Endothelial cell of hepatic sinusoid (primary cell): Measurements from ENCODE around the gene HBG1.

Experiments used
- in situ Hi-C: cut with HindIII; loops from 2 replicates; pipeline ENCODE4 v1.10.0; 2017; ENCODE audit warnings: low sequenced_read_pairs

Gene HBG1

DNA sequence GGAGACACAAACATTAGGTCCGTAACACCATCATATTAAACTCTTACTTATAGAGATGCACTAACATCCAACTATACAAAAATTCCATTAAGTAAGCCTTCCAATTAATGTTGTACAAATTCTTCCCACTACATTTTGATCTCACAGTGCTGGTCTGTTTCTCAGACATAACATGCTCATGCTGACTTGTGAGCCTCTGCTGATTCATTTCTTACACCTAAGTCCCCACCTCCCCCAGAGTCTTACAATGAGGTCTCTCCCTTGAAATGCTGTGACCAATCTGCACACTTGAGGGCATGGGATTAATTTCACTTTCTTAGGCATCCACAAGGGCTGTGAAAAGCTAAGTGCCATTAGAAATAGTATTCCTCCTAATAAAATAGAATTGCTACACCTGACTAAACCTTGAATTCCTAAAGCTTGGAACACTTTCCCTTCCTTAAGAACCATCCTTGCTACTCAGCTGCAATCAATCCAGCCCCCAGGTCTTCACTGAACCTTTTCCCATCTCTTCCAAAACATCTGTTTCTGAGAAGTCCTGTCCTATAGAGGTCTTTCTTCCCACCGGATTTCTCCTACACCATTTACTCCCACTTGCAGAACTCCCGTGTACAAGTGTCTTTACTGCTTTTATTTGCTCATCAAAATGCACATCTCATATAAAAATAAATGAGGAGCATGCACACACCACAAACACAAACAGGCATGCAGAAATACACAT is 2.0 kb downstream of the HBG1 start:
- in situ Hi-C loops: no loop called here

DNA sequence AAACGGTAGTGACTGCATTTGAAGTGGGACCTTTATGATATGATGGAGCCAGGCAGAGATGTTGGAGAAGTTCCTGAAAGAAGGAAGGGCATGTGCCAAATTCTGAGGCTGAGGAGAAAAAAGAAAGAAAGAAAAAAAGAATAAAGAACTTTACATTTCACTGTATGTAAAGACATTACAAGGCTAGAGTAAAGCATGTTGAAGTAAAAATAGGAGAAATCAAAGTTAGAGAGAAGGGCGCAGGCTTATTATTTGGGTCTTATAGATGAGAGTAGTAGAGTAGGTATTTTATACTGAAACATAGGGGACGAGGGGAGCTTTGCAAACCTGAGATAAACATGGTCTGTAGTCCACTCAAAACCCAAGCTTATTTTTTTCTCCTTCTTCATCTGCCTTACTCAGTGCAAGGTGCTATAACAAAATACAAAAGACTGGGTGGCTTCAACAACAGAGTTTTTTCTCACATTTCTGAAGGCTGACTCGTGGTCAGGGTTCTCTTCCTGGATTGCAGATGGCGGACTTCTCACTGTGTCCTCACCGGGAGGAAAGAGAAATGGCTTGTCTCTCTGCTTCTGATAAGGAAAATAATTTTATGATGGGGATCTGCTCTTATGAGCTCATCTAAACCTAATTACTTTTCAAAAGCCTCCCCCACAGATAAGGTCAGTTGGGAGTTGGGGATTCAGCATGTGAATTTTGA is 2.7 kb downstream of the HBG1 start:
- in situ Hi-C loops: no loop called here

DNA sequence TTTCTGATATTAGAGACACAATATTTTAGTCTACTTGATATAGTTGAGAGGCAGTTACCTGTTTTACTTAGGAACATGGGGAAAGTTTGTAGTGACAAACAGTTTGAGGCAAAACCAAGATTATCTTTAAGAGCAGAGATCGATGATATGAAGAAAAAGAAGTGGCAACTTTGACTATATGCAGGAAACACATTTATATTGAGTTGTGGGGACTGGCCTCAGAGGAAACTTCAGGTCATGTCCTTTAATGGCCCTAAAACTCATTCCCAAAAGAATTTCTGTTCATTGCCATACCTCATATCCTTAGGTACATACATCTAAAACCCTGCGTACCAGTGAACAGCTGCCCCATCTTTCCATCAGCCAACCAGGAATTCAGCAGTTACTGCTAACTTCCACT is 4.5 kb downstream of the HBG1 start:
- in situ Hi-C loops: no loop called here

GRCh38 chr11:5243816-5244180 is 5.9 kb downstream of the HBG1 start:
- in situ Hi-C loops: no loop called here

DNA sequence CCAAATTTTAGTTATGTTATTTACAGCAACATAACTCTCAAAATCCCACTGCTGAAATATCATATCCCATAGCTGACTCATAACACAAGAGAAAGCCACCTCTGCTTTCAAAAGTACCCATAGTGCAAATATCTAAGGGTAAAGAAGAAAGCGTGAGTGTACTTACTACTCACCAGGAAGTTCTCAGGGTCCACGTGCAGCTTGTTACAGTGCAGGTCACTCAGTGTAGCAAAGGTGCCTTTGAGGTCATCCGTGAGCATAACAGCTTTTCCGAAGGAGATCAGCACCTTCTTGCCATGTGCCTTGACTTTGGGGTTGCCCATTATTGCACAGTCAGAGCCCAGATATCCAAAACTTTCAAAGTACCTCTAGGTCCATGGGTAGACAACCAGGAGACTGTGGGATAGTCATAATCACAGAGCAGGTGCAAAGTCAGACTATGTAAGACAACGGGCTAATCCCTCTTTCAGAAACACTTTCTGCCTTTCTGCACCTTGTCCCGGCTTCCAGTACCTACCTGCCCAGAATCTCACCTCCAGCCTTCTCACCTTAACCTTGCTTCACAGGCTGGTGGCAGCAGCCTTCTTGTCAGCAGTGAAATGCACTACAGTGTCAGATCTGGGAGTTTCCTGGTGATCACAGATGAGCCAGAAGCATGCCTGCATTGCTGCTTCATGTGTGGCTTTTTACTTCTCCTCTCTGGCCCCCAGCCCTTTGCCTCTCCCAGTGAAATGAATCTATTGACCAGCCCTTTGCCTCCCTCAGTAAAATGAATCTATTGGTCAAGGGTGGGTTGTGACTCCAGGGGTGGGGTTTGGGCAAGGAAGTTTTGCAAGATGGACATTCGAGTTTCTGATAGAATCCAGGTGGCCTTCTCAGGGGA is 6.5 kb downstream of the HBG1 start:
- in situ Hi-C loops: no loop called here

GRCh38 chr11:5242208-5242607 is 7.4 kb downstream of the HBG1 start:
- in situ Hi-C loops: no loop called here

DNA sequence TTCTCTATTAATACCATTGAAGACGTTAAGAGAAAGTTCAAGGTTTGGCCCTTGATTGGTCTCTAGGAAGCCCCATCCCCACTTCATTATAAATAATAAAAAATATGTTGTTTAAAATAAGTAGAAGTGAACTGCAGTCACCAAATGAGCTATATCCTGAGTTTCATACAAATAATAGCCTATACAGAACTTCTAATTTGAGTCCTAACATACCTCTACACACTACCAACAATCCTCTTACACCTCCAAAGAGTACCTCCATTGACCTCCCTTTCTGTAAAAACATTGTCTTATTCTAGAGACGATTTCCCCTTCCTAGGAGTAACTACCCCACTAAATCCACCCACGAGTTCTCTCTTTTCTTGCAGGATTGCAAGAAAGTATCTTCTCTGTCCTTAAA is 8.2 kb downstream of the HBG1 start:
- in situ Hi-C loops: no loop called here

- in situ Hi-C loops: no loop called here
Observed at GRCh38 chr11:5240458-5240857, 9.2 kb downstream of the HBG1 start.

DNA sequence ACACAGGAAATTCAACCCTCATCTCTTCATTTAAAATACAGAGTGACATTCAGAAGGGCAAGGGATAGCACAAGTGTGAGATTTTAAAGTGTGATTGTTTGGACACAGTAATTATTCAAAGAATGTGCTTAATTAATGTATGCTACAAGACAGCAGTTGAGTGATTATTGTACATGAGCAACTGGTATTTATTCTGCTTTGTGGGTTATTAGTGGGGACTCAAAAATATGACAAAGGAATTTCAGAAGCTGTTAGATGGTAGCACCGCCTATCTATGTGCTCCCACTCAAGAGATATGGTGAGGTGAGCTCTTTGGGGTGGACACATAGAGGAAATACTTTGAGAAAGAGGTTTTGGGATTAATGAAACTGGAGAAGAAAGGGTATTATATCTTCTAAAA is 9.6 kb downstream of the HBG1 start:
- in situ Hi-C loops: no loop called here

DNA sequence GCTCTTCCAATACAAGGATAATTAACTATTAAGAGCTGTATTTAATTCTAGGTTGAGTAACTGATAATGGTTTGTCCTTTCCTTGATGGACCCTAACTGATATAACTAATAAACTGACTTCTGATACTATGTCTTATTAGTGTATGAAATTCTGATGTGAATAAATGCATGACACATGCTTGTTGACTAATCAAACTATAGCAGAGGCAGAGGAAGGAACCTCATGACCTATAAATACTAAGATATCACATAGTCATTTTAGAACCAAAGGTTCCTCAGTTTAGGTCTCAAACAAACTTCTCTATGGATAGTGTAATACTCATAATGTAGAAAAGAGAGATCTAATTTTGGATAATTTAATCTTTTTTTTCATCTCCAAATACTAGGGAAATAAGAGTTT is 10.6 kb downstream of the HBG1 start:
- in situ Hi-C loops: no loop called here

GRCh38 chr11:5238486-5238885 is 11.2 kb downstream of the HBG1 start:
- in situ Hi-C loops: no loop called here

DNA sequence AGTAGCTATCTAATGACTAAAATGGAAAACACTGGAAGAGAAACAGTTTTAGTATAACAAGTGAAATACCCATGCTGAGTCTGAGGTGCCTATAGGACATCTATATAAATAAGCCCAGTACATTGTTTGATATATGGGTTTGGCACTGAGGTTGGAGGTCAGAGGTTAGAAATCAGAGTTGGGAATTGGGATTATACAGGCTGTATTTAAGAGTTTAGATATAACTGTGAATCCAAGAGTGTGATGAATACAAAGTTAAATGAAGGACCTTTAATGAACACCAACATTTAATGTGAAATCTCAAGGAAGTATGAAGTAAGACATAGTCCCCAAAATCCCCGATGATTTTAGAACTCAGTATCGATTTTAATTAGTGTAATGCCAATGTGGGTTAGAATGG is 12.2 kb downstream of the HBG1 start:
- in situ Hi-C loops: no loop called here

DNA sequence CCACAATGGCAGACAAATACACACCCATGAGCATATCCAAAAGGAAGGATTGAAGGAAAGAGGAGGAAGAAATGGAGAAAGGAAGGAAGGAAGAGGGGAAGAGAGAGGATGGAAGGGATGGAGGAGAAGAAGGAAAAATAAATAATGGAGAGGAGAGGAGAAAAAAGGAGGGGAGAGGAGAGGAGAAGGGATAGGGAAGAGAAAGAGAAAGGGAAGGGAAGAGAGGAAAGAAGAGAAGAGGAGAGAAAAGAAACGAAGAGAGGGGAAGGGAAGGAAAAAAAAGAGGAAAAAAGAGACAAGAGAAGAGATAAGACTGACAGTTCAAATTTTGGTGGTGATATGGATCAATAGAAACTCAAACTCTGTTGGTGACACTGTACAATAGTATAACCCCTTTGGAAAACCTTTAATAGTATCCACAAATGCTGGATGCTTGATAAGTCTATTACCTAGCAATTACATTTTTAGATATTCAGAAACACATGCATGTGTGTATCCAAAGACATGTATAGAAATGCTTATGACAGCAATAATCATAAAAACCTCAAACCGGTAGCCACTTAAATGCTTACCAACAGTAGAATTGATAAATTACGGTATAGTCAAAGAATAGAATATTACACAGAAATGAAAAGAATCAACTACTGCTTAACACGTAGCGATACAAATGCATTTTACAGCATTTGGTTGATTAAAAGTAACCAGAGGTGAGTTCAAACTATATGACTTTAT is 14.1 kb downstream of the HBG1 start:
- in situ Hi-C loops: no loop called here

DNA sequence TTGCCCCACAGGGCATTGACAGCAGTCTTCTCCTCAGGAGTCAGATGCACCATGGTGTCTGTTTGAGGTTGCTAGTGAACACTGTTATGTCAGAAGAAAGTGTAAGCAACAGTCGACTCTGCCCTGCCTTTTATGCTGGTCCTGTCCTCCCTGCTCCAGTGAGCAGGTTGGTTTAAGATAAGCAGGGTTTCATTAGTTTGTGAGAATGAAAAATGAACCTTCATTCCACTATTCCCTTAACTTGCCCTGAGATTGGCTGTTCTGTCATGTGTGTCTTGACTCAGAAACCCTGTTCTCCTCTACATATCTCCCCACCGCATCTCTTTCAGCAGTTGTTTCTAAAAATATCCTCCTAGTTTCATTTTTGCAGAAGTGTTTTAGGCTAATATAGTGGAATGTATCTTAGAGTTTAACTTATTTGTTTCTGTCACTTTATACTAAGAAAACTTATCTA is 15.2 kb downstream of the HBG1 start, which contains the start of gene HBD:
HBD (minus strand) TSS at position 103 of the 454 bp plus-strand sequence; CDS start at position 53, 50 bp downstream.
- in situ Hi-C loops: no loop called here

DNA sequence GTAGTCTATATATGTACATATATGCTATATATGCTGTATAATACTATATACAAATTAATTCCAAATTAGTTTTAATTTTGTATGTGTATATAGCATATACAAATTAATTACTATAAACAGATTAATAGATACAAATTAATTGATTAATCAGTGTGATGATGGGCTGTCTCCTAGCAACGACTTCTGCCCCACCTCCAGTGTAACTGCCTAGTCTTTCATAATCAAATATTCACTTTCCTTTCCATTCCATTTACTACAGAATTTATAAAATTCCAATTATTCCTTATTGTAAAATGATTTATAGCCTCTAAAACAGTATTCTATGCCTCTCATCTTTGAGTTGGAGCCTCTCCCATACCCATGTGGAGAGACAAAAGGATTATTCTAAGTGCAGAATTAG is 16.4 kb downstream of the HBG1 start:
- in situ Hi-C loops: no loop called here

DNA sequence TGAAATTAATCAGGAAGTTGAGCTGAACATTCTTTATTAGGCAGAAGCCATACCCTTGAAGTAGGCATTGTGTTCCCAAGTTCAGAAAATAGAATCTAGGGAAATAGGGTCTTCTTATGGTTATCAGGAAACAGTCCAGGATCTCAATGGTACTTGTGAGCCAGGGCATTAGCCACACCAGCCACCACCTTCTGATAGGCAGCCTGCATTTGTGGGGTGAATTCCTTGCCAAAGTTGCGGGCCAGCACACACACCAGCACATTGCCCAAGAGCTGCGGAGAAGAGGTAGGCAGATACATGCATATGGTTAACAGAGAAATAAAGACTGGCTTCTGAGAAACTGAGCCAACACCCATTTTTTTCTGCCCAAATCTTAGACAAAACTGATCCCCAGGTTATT is 16.8 kb downstream of the HBG1 start:
- in situ Hi-C loops: no loop called here

DNA sequence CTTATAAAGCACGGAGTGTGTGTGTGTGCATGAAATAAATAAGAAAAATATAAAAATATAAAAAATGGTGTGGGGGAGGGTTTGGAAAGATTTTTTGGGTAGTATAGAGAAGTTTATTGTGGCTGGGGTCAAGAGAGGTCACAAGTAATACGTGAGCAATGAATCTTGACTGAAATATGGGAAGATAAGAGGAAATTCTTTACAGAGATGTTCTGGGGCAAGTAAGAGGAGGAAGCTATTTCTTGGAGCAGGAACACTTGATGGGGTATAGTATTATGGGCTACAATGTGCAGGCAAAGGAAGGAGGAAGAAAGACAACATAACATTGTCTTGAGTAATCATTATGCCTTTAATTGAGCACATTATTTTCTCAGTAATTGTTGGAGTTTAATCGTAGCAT is 17.5 kb downstream of the HBG1 start:
- in situ Hi-C loops: no loop called here

- in situ Hi-C loops: no loop called here
Observed at GRCh38 chr11:5231111-5231510, 18.5 kb downstream of the HBG1 start.

- in situ Hi-C loops: no loop called here
Observed at GRCh38 chr11:5230266-5230665, 19.4 kb downstream of the HBG1 start.

DNA sequence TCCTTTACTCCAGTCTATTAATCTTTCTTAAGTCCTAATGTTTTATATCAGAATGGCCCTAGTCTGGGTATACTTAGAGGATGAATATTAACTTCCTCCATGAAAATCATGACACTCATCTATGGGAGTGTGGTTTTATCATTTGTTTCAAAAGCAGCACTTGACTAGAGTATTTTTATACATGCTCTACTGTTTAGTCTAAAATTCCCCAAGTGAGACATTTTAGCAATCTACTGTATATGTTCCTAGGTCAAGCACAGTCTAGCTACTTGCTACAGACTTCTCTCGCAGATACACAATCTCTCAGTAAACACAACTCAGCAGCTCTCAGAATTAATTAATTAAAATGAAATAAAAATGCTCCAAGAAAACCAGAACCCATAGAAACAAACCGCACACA is 19.9 kb downstream of the HBG1 start:
- in situ Hi-C loops: no loop called here

DNA sequence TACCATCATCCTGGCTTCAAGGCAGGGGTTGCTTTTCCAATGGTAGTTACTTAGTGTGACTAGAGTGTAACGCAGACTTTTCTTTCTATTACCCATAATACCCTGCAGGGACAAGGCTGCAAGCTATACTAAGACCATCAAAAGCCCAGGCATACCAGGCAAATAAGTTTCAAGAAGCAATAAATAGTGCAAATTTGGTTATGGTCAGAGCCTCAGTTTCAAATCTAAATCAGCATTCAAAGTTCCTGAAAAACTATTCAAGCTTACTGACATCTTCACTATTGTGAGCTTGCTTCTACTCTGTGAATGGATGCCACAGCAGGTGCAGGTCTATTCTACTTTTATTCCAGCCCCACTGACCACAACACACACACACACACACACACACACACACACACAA is 20.3 kb downstream of the HBG1 start:
- in situ Hi-C loops: no loop called here
